NCI-H345 treated with DMSO at 0.1 percent for 48 hours (cell line): ENCODE results near the gene HAPLN3.

Source experiments
- DNase-seq: peaks from one replicate; lab custom pipeline; 2025; ENCODE audit not compliant: unreplicated experiment; lab: John Stamatoyannopoulos, UW

HAPLN3 gene

DNA sequence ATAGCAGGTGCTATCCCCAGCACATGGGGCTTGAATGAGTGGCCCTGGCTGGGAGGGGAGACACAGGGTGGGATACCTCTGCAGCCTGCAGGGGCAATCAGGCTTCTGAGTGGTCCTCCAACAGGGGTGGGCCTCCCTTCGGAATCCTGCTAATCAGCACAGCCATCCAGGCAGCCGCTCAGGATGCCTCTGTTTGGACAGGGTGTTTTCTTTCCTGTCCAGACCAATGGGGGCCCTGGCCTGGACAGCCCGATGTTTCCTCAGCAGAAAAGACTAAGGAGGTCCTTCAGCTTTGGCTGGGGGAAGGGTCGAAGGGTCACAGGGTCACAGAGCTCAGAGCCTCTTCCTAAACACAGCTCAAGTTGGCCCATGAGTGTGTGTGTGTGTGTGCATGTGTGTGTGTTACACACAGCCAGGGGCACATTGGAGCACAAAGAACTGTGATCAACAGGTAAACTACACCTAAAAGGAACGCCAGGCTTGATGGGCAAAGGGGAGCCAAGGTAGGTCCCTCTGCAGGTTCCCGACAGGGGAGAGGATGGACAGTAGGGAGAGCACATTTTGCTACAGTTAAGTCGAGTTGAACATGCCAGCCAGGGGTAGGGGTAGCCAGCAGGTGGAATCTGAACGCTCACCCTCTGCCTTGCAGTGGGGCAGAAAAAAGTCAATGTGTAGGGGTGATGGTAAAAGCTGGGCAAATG lies 1.1 kb upstream of the HAPLN3 start:
- no peak for DNase-seq

GRCh38 chr15:88894348-88894818 lies 961 bp downstream of the HAPLN3 start:
- no peak for DNase-seq

DNA sequence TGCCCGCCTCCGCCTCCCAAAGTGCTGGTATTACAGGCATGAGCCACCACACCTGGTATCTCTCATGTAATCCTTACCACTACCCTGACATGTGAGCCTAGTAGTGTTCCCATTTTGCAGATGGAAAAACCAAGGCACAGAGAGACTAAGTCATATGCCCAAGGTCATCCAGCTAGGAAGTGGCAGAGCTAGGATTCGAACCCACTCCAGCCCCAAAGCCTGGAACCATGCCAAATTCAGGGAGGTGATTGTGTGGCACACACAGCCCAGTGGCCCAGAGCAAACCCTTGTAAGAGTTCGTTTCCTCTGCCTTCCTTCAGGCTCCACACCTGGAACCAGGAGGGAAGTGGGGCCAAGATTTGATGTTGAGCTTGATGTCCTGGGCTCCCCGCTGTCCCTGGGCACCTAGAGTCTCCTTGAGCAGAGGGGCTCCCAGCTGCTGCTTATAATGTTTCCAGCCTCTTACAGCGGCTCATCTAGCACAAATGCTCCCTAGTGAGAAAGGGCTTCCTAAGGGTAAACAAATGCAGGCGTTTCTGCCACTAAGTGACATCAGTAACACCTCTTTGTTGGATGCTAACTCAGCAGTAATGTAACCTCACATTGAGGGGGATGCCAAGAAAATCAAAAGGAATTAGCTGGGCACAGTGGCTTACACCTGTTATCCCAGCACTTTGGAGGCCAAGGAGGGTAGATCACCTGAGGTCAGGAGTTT lies 3.6 kb downstream of the HAPLN3 start:
- no peak for DNase-seq

DNA sequence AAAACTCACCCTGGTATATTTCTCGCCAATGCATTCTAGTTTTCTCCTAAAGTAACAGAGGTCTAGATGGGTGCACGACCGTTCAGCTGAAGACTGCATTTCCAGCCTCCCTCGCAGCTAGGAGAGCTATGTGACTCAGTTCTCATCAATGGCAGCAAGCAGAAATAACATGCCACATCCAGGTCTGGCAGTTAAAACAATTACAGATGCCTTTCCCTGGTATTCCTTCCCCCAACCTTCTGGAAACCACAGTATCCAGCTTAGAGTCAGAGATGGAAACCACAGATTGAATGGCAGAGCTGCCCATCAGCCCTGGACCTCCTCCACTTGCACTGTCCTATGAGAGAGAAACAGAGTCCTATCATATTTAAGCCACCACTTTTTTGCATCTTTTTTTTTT lies 4.8 kb downstream of the HAPLN3 start:
- DNase-seq = no peak

DNA sequence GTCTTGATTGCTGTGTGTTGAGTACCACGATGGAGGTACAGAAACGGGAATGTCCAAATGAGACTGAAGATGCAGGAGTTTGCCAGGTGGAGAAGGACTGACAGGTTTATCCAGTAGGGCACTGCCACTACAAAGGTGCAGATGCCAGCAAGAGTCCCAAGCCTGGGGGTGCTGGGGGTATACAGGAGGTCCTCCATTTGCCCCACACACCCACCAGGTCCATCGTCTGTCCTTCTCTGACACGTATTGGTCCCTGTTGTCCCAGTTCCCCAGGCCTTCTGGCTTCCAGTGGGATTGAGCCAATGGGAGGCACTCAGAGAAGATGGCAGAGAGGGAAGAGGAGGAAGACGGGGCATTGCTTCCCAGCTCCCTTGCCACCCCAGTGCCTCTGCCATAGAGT lies 6.6 kb downstream of the HAPLN3 start:
- DNase-seq = no peak

DNA sequence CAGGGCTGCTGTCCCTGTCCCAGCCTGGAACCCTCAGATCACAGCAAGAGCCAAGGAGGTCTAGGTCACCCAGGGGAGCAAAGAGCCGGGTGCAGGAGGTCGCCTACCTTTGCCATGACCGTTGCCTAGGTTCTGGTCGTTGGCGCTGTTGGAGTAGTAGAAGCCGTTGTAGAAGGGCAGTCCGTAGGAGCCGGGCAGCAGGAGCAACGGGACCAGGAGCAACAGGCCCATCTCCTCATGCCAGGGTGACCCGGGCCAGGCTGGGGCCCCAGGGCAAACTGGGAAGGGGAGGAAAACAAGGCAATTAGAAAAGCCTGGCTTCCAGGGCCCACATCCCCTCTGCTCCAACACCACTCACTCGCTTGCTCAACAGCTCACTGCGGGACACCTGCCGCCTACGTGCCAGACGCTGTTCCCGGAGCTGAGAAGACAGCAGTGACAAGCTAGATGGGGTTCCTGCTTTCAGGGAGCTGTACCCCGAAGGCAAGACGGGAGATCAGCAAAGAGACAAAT lies 8.2 kb downstream of the HAPLN3 start:
- no peak for DNase-seq

- DNase-seq = no peak
Measured at GRCh38 chr15:88882785-88883184, 12.6 kb downstream of the HAPLN3 start.

GRCh38 chr15:88881775-88882174 lies 13.6 kb downstream of the HAPLN3 start:
- DNase-seq = no peak

DNA sequence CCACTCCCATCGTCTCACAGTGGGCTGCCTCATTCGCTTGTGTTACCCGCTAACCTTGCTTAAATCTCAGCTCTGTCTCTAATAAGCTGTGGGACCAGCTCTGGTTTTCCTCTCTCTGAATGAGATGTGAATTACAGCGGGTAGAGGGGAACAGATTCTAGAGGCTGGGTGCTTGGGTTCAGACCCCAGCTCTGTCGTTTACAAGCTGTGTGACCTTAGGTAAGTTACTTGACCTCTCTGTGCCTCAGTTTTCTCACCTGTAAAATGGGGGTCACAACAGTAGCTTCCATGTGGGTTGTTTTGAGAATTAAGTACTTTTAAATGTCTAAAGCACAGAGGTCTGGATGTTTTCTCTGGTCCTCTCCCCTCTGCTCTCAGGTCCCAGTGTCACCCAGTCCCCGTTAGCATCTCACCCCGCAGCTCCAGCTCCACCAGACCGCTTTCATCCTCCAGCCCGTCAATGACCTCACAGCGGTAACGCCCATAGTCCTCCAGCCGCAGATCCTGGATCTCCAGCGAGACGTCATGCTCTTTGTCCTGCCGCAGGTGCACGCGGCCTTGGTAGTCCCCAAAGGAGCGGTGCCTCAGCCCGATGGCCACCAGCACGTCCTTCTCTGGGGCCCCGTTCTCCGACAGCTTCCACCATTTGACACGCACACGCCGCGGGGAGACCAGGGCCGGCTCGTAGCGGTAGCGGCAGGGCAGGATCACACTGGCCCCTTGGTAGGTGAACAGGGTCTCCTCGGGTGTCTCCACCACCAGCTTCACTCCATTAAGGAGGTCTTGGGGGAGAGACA lies 14.2 kb downstream of the HAPLN3 start:
- no peak for DNase-seq

GRCh38 chr15:88878720-88879184 lies 16.6 kb downstream of the HAPLN3 start:
- no peak for DNase-seq

- DNase-seq = no peak
Measured at GRCh38 chr15:88877906-88878305, 17.4 kb downstream of the HAPLN3 start.

DNA sequence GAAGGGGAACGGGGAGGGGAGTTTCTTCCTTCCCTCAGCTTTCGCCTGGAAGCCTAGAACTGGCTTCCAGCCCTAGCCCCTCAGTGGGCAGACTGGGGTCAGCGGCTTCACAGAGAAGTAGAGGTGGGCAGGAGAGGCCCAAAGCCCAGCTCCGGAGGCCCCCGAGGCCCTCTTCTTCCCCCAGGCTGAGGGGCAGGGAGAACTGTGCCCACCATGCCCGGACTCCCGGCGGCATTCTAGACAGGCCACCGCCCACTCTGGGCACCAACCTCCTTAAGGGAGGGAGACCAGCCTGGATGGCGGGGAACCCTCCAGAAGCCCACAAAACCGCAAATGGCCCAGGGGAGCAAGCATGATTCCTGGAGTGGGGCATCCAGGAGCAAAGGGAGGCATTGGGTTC lies 17.9 kb downstream of the HAPLN3 start:
- no peak for DNase-seq

DNA sequence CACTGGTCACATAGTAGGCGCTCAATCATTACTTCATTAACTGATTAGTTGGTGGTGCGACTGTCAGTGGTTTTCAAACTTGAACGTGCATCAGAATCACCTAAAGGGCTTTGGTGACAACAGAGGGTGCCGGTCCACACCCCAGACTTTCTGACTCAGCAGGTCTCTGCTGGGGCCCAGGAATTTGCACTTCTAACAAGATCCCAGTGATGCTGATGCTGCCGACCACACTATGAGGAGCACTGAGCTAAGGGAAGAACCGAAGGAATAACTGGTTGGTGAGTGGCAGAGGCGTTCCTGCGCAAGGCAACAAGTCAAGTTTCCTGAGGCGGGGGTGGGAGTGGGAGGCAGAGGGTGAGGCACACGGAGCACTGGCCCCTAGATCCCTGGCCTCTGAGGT lies 18.8 kb downstream of the HAPLN3 start:
- no peak for DNase-seq

- DNase-seq = no peak
Measured at GRCh38 chr15:88874684-88875083, 20.7 kb downstream of the HAPLN3 start.

DNA sequence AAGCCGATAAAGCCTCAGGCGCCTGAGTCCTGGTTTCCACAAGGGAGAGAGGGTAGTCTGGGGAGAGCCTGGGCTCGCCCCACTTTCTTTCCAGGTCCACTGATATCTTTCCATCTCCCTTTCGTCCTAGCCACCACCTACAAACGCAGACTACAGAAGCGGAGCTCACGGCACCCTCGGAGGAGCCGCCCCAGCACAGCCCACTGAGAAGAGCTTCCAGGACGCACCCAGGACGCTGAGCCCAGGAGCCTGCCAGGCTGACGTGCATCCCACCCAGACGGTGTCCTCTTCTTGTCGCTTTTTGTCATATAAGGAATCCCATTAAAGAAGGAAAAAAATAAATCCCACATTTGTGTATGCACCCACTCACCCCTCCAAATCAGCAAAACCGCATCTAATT lies 21.1 kb downstream of the HAPLN3 start:
- DNase-seq = no peak

GRCh38 chr15:88873786-88874185 lies 21.6 kb downstream of the HAPLN3 start:
- no peak for DNase-seq

- no peak for DNase-seq
Measured at GRCh38 chr15:88872706-88873105, 22.6 kb downstream of the HAPLN3 start.

- DNase-seq = no peak
Measured at GRCh38 chr15:88872106-88872505, 23.2 kb downstream of the HAPLN3 start.

DNA sequence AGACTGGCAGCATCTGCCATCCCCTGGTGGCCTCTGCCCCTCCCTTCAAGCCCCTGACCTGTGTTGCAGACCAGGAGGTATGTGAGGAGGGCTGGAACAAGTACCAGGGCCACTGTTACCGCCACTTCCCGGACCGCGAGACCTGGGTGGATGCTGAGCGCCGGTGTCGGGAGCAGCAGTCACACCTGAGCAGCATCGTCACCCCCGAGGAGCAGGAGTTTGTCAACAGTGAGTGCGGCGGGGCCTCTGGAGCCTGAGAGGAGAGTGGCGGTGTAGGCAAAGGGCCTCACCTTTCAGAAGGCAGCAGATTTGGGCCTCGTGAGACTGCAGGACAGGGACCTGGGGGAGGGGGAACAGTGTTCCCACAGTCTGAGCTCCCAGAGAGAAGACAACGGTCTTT lies 24.0 kb downstream of the HAPLN3 start:
- DNase-seq = no peak

DNA sequence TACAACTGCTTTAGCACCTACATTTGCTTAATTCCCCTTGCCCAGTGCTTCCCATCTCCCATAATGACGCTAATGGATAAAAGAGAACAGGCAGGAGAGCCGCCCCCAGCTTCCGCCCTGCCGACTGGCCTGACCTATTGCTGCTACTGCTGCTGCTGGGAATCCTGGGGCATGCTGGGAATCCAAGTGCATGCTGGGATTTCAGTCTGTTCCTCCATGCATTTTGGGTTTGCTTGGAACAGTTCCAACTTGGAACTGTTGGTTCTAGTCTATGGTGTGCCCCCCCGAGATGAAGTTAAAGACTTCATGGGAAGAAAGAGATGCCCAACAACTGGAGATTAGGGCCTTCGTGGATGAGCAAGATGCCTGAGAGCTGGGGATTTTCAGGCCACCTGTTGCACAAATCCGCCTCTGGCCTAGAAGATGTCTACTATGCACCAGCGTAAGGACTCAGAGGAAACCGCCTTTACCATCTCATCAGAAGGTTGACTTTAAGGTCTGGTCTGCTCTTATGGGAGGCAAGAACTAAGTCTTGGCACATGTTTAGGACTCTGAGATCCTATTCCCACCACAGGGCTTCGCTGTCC lies 29.0 kb downstream of the HAPLN3 start:
- DNase-seq = no peak

GRCh38 chr15:88865498-88866099 lies 29.7 kb downstream of the HAPLN3 start:
- no peak for DNase-seq
